GM21390 (cell line): ENCODE results near the gene LIN9.

Experiments
- ATAC-seq: cut with Tn5 transposase; IDR thresholded peaks from one replicate; pipeline ENCODE4 v1.9.1; 2021; ENCODE audit not compliant: unreplicated experiment

The LIN9 gene

DNA sequence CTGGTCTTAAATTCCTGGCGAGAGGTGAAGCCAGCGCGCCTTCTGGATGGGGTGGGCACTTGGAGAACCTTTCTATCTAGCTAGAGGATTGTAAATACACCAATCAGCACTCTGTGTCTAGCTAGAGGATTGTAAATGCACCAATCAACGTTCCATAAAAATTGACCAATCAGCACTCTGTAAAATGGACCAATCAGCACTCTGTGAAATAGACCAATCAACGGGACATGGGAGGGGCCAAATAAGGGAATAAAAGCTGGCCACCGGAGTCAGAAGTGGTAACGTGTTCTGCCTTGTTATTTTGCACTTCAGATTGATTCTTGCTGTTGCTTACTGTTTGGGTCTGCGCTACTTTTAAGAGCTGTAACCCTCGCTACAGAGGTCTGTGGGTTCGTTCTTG is 12.0 kb upstream of the LIN9 start:
- ATAC-seq = no peak

- ATAC-seq = no peak
These were observed 9.5 kb upstream of the LIN9 start for GRCh38 chr1:226318471-226318870.

GRCh38 chr1:226314055-226314454 is 5.1 kb upstream of the LIN9 start:
- no peak for ATAC-seq

GRCh38 chr1:226312065-226312464 is 3.1 kb upstream of the LIN9 start:
- no peak for ATAC-seq

GRCh38 chr1:226311376-226311775 is 2.4 kb upstream of the LIN9 start:
- ATAC-seq = no peak

- no peak for ATAC-seq
These were observed 1.8 kb upstream of the LIN9 start for GRCh38 chr1:226310637-226311195.

DNA sequence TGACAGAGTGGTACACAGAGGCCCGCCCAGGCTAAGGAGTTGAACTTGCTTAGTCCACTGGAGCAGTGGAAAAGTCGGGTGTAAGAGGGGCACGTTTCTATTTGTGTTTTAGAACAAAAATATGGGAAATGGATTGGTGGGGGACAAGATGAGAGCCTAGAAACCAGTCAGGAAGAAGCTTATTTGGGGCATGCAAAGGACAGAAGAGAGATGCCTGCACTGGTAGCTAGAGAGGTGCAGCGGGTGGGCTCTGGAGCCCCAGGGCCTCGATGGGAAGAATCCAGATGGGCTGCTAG is 1.2 kb upstream of the LIN9 start:
- ATAC-seq = no peak

GRCh38 chr1:226309398-226310244 is 657 bp upstream of the LIN9 start:
- ATAC-seq = no peak

DNA sequence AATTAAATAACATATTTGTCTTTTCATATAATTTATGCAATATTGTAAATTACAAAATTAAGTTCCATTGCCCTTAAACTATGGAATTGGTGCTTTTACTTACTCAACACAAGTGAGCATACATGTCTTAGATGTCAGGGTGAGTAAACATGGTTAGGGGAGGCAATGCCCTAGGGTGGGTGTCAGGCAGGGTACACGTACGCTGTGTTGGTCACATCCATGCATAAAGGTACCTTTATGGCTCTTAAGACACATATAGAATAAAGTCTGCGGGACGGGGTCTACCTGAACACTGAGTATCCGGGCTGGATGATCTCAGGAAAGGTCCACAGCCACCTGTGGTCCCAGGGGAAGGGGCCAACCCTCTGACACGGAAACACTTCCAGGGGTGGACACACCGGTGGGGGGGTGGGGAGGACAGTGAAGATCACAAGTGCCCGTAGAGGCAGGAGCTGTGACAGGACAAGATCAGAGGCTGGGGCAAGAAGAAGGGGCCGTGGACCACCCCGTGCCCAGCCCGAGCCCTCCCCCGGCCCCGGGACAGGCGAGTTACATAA is 720 bp downstream of the LIN9 start:
- ATAC-seq = peak; percentile 24

DNA sequence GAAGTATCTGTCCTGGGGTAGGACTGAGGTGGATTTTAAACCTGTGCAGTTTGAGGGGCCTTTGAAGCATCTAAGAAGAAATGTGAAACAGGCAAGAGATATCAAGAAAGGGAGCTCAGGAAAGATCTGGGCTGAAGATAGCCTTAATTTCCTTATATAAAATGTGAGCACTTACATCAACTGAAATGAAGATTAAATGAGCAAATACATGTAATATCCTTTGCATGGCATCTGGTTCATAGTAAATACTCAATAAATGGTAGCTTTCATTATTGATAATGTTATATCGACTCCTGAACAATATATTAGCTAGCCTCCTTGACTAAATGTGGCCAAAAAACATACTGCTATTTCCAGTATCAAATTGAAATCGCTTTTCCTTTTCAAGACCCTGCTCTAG is 2.5 kb downstream of the LIN9 start:
- ATAC-seq = no peak

- no peak for ATAC-seq
These were observed 3.8 kb downstream of the LIN9 start for GRCh38 chr1:226305184-226305583.

DNA sequence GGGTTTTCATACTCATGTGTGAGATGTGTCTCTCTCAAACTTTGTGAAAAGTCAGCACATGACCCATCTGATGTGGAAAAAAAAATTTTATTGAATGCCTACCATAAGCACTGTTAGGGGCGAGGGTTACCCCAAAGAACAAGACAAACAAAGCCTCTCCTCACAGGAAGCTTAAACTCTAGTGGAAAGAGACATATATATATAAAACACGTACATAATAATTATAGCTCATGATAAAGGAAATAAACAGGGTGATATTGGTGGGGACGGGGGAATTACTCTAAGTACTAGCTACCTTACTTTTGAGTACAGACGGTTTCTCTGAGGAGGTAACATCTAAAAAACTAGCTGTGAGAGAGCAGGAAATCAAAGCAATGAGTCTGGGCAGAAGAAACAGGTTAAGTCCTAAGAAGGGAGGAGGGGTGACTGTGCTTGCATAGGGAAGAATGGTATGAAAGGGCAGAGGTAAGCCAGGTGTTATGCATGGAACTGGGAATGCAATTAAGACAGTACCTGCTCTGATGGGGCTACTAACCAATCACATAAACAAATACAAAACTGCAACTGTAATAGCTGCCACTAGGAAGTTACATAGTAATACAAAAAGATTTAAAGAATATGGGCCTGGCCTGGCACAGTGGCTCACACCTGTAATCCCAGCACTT is 4.5 kb downstream of the LIN9 start:
- no peak for ATAC-seq

- ATAC-seq = no peak
These were observed 6.2 kb downstream of the LIN9 start for GRCh38 chr1:226302731-226303130.

GRCh38 chr1:226296911-226297310 is 12.1 kb downstream of the LIN9 start:
- ATAC-seq = no peak

DNA sequence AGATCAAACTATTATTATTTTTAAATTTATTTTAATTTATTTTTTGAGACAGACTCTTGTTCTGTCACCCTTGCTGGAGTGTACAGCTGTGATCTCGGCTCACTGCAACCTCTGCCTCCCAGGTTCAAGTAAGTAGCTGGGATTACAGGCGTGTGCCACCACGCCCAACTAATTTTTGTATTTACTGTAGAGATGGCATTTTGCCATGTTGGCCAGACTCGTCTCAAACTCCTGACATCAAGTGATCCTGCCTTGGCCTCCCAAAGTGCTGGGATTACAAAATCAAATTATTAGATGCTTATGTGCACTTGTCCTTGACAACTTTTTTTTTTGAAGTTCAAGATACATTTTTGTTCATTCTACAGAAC is 15.4 kb downstream of the LIN9 start:
- no peak for ATAC-seq

- ATAC-seq = no peak
These were observed 16.0 kb downstream of the LIN9 start for GRCh38 chr1:226292874-226293552.

GRCh38 chr1:226287587-226287986 is 21.4 kb downstream of the LIN9 start:
- ATAC-seq = no peak

- ATAC-seq = no peak
These were observed 27.9 kb downstream of the LIN9 start for GRCh38 chr1:226281058-226281457.

- ATAC-seq = no peak
These were observed 29.5 kb downstream of the LIN9 start for GRCh38 chr1:226279498-226279897.

- no peak for ATAC-seq
These were observed 31.1 kb downstream of the LIN9 start for GRCh38 chr1:226277897-226278296.

- no peak for ATAC-seq
These were observed 32.0 kb downstream of the LIN9 start for GRCh38 chr1:226276987-226277386.
